Putamen (tissue), 1 donor: ENCODE data around the gene CHM.
"Not testable (repeated sequence)": the region's sequence is repeated elsewhere in the genome, so short reads cannot be mapped to it uniquely, and the experiment has no call there.

Experiments used
- DNase-seq: peaks from one replicate; pipeline ENCODE4 v3.0.0-alpha.2; 2016; ENCODE audit warnings: low spot score

The CHM gene

GRCh38 chrX:85996555-85996954 lies 50.8 kb downstream of the CHM start:
- no peak for DNase-seq

GRCh38 chrX:85995641-85996040 lies 51.7 kb downstream of the CHM start:
- no peak for DNase-seq

GRCh38 chrX:85994797-85995196 lies 52.6 kb downstream of the CHM start:
- no peak for DNase-seq

- no peak for DNase-seq
Measured at GRCh38 chrX:85994228-85994627, 53.1 kb downstream of the CHM start.

GRCh38 chrX:85993539-85994197 lies 53.7 kb downstream of the CHM start:
- no peak for DNase-seq

GRCh38 chrX:85992811-85993229 lies 54.5 kb downstream of the CHM start:
- DNase-seq: no peak

GRCh38 chrX:85988353-85988752 lies 59.0 kb downstream of the CHM start:
- DNase-seq: no peak

GRCh38 chrX:85980286-85980685 lies 67.1 kb downstream of the CHM start:
- DNase-seq: no peak

- DNase-seq: no peak
Measured at GRCh38 chrX:85977218-85977617, 70.1 kb downstream of the CHM start.

GRCh38 chrX:85972351-85972750 lies 75.0 kb downstream of the CHM start:
- not testable (repeated sequence) for DNase-seq

- DNase-seq: no peak
Measured at GRCh38 chrX:85964744-85965143, 82.6 kb downstream of the CHM start.

GRCh38 chrX:85963736-85964135 lies 83.6 kb downstream of the CHM start:
- DNase-seq: peak; percentile 59

GRCh38 chrX:85955510-85955909 lies 91.8 kb downstream of the CHM start:
- DNase-seq: no peak

- not testable (repeated sequence) for DNase-seq
Measured at GRCh38 chrX:85944751-85945150, 102.6 kb downstream of the CHM start.

GRCh38 chrX:85941275-85941674 lies 106.1 kb downstream of the CHM start:
- no peak for DNase-seq

GRCh38 chrX:85939942-85940341 lies 107.4 kb downstream of the CHM start:
- DNase-seq: not testable (repeated sequence)

- DNase-seq: not testable (repeated sequence)
Measured at GRCh38 chrX:85934399-85934798, 113.0 kb downstream of the CHM start.

- no peak for DNase-seq
Measured at GRCh38 chrX:85930099-85930498, 117.3 kb downstream of the CHM start.

GRCh38 chrX:85928606-85929005 lies 118.8 kb downstream of the CHM start:
- DNase-seq: no peak

GRCh38 chrX:85927740-85928139 lies 119.6 kb downstream of the CHM start:
- DNase-seq: no peak

- no peak for DNase-seq
Measured at GRCh38 chrX:85922821-85923220, 124.5 kb downstream of the CHM start.

GRCh38 chrX:85916656-85917280 lies 130.6 kb downstream of the CHM start:
- not testable (repeated sequence) for DNase-seq

- no peak for DNase-seq
Measured at GRCh38 chrX:85914431-85914830, 132.9 kb downstream of the CHM start.

GRCh38 chrX:85907316-85907715 lies 140.0 kb downstream of the CHM start:
- DNase-seq: no peak
